Activated CD4-positive, alpha-beta T cell treated with anti-CD3 and anti-CD28 coated beads, Interleukin-2, Interleukin-6, amounts not matched to agents 100 ng/mL and 50 ng/mL, durations not matched to agents 16 hours and 8 hours (primary cell): ENCODE data around the gene PLEKHA6.

ENCODE experiments used
- DNase-seq: peaks from one replicate; pipeline ENCODE4 v3.0.0-alpha.2; 2020

The PLEKHA6 gene

GRCh38 chr1:204282761-204283221 lies 76.9 kb downstream of the PLEKHA6 start:
- no peak for DNase-seq

- no peak for DNase-seq
Measured at GRCh38 chr1:204280099-204280961, 79.4 kb downstream of the PLEKHA6 start.

GRCh38 chr1:204278958-204279357 lies 80.8 kb downstream of the PLEKHA6 start:
- no peak for DNase-seq

- no peak for DNase-seq
Measured at GRCh38 chr1:204278251-204278650, 81.5 kb downstream of the PLEKHA6 start.

- DNase-seq: no peak
Measured at GRCh38 chr1:204277563-204278219, 82.0 kb downstream of the PLEKHA6 start.

GRCh38 chr1:204275695-204276370 lies 83.9 kb downstream of the PLEKHA6 start:
- DNase-seq: no peak

GRCh38 chr1:204274446-204274845 lies 85.3 kb downstream of the PLEKHA6 start:
- DNase-seq: no peak

- no peak for DNase-seq
Measured at GRCh38 chr1:204272505-204272904, 87.2 kb downstream of the PLEKHA6 start.

GRCh38 chr1:204271970-204272369 lies 87.8 kb downstream of the PLEKHA6 start:
- no peak for DNase-seq

- no peak for DNase-seq
Measured at GRCh38 chr1:204268101-204268500, 91.6 kb downstream of the PLEKHA6 start.

GRCh38 chr1:204267191-204267601 lies 92.5 kb downstream of the PLEKHA6 start:
- DNase-seq: no peak

GRCh38 chr1:204266504-204267034 lies 93.2 kb downstream of the PLEKHA6 start:
- DNase-seq: no peak

GRCh38 chr1:204265665-204266064 lies 94.1 kb downstream of the PLEKHA6 start:
- DNase-seq: no peak

GRCh38 chr1:204264805-204265204 lies 94.9 kb downstream of the PLEKHA6 start:
- no peak for DNase-seq

GRCh38 chr1:204263254-204263910 lies 96.3 kb downstream of the PLEKHA6 start:
- no peak for DNase-seq

- DNase-seq: no peak
Measured at GRCh38 chr1:204262506-204263253, 97.0 kb downstream of the PLEKHA6 start.

GRCh38 chr1:204261746-204262505 lies 97.8 kb downstream of the PLEKHA6 start:
- DNase-seq: no peak

GRCh38 chr1:204261266-204261665 lies 98.5 kb downstream of the PLEKHA6 start:
- DNase-seq: no peak

GRCh38 chr1:204260601-204261197 lies 99.0 kb downstream of the PLEKHA6 start:
- no peak for DNase-seq

- DNase-seq: no peak
Measured at GRCh38 chr1:204259782-204260181, 99.9 kb downstream of the PLEKHA6 start.

- DNase-seq: no peak
Measured at GRCh38 chr1:204259196-204259595, 100.5 kb downstream of the PLEKHA6 start.
